Measurements from ENCODE around the gene SNRPA1. TPM values are rescaled to one million over a fixed set of nuclear protein-coding genes. Genes with fewer than 3 reads are reported as not detected.

SNRPA1 gene
- total and polyA plus RNA-seq, 2 of the 13 experiments (the other 11 are each of a cell fraction or from before 2014, with no cell fraction given) = 41.2 to 108 TPM

- TF ChIP-seq SNAI1 (CRISPR knock-in tag; IDR thresholded peaks at IDR 0.05; ENCODE audit: borderline replicate concordance) (no peak), KDM4B (CRISPR knock-in tag; IDR thresholded peaks at IDR 0.05) (no peak), ZBTB20 (CRISPR knock-in tag; IDR thresholded peaks at IDR 0.05; ENCODE audit: borderline replicate concordance, low read depth) (no peak), ZNF576 (CRISPR knock-in tag; IDR thresholded peaks at IDR 0.05) (no peak), ETV5 (CRISPR knock-in tag; IDR thresholded peaks at IDR 0.05; ENCODE audit: borderline replicate concordance) (peak; percentile 59), TBP (CRISPR knock-in tag; IDR thresholded peaks at IDR 0.05) (no peak), ZNF607 (CRISPR knock-in tag; IDR thresholded peaks at IDR 0.05; ENCODE audit: borderline replicate concordance) (no peak; the same call in 1 of the 2 replicates), SUZ12 (IDR thresholded peaks at IDR 0.05; ENCODE audit: low read depth, low read length) (no peak), ZFYVE20 (CRISPR knock-in tag; IDR thresholded peaks at IDR 0.05; ENCODE audit: borderline replicate concordance, low read depth) (no peak), ZNF232 (CRISPR knock-in tag; IDR thresholded peaks at IDR 0.05; ENCODE audit: borderline replicate concordance) (peak; percentile 78; the same call in 1 of the 2 replicates), IRF2 (CRISPR knock-in tag; IDR thresholded peaks at IDR 0.05) (peak; percentile 20; the same call in 1 of the 2 replicates), EHMT2 (IDR thresholded peaks at IDR 0.05; ENCODE audit: borderline replicate concordance, low read depth, low read length) (no peak), MAFF (IDR thresholded peaks at IDR 0.05; ENCODE audit: low read depth, low read length) (no peak), GPN1 (CRISPR knock-in tag; IDR thresholded peaks at IDR 0.05; ENCODE audit: borderline replicate concordance) (no peak), HOXA9 (CRISPR knock-in tag; IDR thresholded peaks at IDR 0.05; ENCODE audit: borderline replicate concordance) (0 out of 2 replicates have a peak, but pooled peaks have one; percentile 19), ZNF660 (CRISPR knock-in tag; IDR thresholded peaks at IDR 0.05; ENCODE audit: borderline replicate concordance, low read depth) (no peak), ZNF33B (CRISPR knock-in tag; IDR thresholded peaks at IDR 0.05) (no peak), ZNF350 (CRISPR knock-in tag; IDR thresholded peaks at IDR 0.05; ENCODE audit: borderline replicate concordance, low read depth) (no peak), ZSCAN29 (CRISPR knock-in tag; conservative IDR thresholded peaks at IDR 0.05) (peak; percentile 40; the same call in 1 of the 2 replicates), SMARCE1 (IDR thresholded peaks at IDR 0.05; ENCODE audit: borderline replicate concordance) (no peak), ZNF609 (CRISPR knock-in tag; IDR thresholded peaks at IDR 0.05; ENCODE audit: borderline replicate concordance) (0 out of 2 replicates have a peak, but pooled peaks have one; percentile 12)
- TF ChIP-seq, protein P1, sequence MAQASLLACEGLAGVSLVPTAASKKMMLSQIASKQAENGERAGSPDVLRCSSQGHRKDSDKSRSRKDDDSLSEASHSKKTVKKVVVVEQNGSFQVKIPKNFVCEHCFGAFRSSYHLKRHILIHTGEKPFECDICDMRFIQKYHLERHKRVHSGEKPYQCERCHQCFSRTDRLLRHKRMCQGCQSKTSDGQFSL (CRISPR knock-in tag; IDR thresholded peaks at IDR 0.05) = no peak
- TF ChIP-seq, protein P2, sequence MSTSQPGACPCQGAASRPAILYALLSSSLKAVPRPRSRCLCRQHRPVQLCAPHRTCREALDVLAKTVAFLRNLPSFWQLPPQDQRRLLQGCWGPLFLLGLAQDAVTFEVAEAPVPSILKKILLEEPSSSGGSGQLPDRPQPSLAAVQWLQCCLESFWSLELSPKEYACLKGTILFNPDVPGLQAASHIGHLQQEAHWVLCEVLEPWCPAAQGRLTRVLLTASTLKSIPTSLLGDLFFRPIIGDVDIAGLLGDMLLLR (CRISPR knock-in tag; IDR thresholded peaks at IDR 0.05) = no peak; the same call in 1 of the 2 replicates
Observed at GRCh38 chr15:101277038-101277822, 17.8 kb downstream of the SNRPA1 start, which contains the start of gene SELENOS (continued).

All from HepG2 (cell line).